Measurements from ENCODE around the gene CACNA1C.

The CACNA1C gene

GRCh38 chr12:2332236-2332635 is 279.4 kb downstream of the CACNA1C start:
- DNase-seq = no peak

- DNase-seq = no peak
Measured at GRCh38 chr12:2332947-2333346, 280.2 kb downstream of the CACNA1C start.

GRCh38 chr12:2333491-2334195 is 280.9 kb downstream of the CACNA1C start:
- DNase-seq = no peak

GRCh38 chr12:2334271-2334670 is 281.5 kb downstream of the CACNA1C start:
- DNase-seq = no peak

GRCh38 chr12:2334689-2335088 is 281.9 kb downstream of the CACNA1C start:
- DNase-seq = no peak

GRCh38 chr12:2335109-2335508 is 282.3 kb downstream of the CACNA1C start:
- DNase-seq = no peak

GRCh38 chr12:2335513-2335912 is 282.7 kb downstream of the CACNA1C start:
- no peak for DNase-seq

GRCh38 chr12:2335916-2336315 is 283.1 kb downstream of the CACNA1C start:
- DNase-seq = no peak

- no peak for DNase-seq
Measured at GRCh38 chr12:2336409-2336829, 283.6 kb downstream of the CACNA1C start.

- no peak for DNase-seq
Measured at GRCh38 chr12:2337031-2338010, 284.5 kb downstream of the CACNA1C start.

- DNase-seq = no peak
Measured at GRCh38 chr12:2338381-2338780, 285.6 kb downstream of the CACNA1C start.

GRCh38 chr12:2338991-2339431 is 286.2 kb downstream of the CACNA1C start:
- no peak for DNase-seq

- no peak for DNase-seq
Measured at GRCh38 chr12:2341051-2341751, 288.4 kb downstream of the CACNA1C start.

GRCh38 chr12:2341871-2342270 is 289.1 kb downstream of the CACNA1C start:
- DNase-seq = no peak

- no peak for DNase-seq
Measured at GRCh38 chr12:2343681-2344080, 290.9 kb downstream of the CACNA1C start.

- no peak for DNase-seq
Measured at GRCh38 chr12:2344476-2344875, 291.7 kb downstream of the CACNA1C start.

GRCh38 chr12:2344885-2345284 is 292.1 kb downstream of the CACNA1C start:
- no peak for DNase-seq

- DNase-seq = no peak
Measured at GRCh38 chr12:2345902-2346301, 293.1 kb downstream of the CACNA1C start.

- no peak for DNase-seq
Measured at GRCh38 chr12:2346416-2346815, 293.6 kb downstream of the CACNA1C start.

GRCh38 chr12:2347137-2347843 is 294.5 kb downstream of the CACNA1C start:
- no peak for DNase-seq

- DNase-seq = no peak
Measured at GRCh38 chr12:2347844-2348481, 295.2 kb downstream of the CACNA1C start.

GRCh38 chr12:2348482-2348852 is 295.7 kb downstream of the CACNA1C start:
- no peak for DNase-seq

Data from stimulated activated naive CD4-positive, alpha-beta T cell treated with Interleukin-2 at 50 U/mL for 16 hours (primary cell).